BJ (cell line): ENCODE measurements around the gene CD28. TPM values are rescaled to one million over a fixed set of nuclear protein-coding genes. Genes with fewer than 3 reads are reported as not detected.

Experiments used
- CTCF ChIA-PET: fragments of 350-600 bp; formaldehyde crosslinking; extraction: SDS; loops from one replicate; lab custom pipeline; 2021; ENCODE audit warnings: antibody characterized with exemption, inconsistent platforms; lab: Yijun Ruan, JAX
- POLR2A ChIA-PET: fragments of 300-600 bp; sonication (Branson Sonifier 250); formaldehyde crosslinking; extraction: SDS; loops from one replicate; lab custom pipeline; 2021; ENCODE audit warnings: antibody characterized with exemption; lab: Charles Lee
- DNase-seq: peaks from one replicate; pipeline ENCODE4 v3.0.0-alpha.2; 2011; ENCODE audit warnings: low read depth
- H3K27me3 ChIP-seq: 2 replicates; pipeline ENCODE4 v1.6.0; 2011; ENCODE audit warnings: low read length; ENCODE audit not compliant: control insufficient read depth, insufficient read depth
- H3K36me3 ChIP-seq: 2 replicates; pipeline ENCODE4 v1.5.1; 2011; ENCODE audit warnings: low read length; ENCODE audit not compliant: control insufficient read depth, insufficient read depth
- H3K4me3 ChIP-seq: 2 replicates; pipeline ENCODE4 v1.5.1; 2011; ENCODE audit warnings: low read depth, mild to moderate bottlenecking, control low read depth, low read length
- CTCF ChIP-seq: IDR thresholded peaks from 2 replicates; pipeline ENCODE4 v1.5.1; 2011; ENCODE audit warnings: low read depth, mild to moderate bottlenecking, control low read depth, inconsistent platforms, low read length, moderate library complexity; ENCODE audit not compliant: insufficient read depth
- polyA plus RNA-seq: library from polyadenylated mRNA; depleted of rRNA; stranded (reverse); fragments of >200 nt; gene quantifications from 2 replicates; pipeline ENCODE4 v1.2.3, GENCODE V29; 2011

CD28 gene
- polyA plus RNA-seq, 1 experiment, result not detected

GRCh38 chr2:203733684-203734083, 27.2 kb downstream of the CD28 start:
- CTCF ChIA-PET, result no interaction called here
- TF ChIP-seq CTCF, result no peak
- H3K36me3 ChIP-seq, result no peaks in the 10 kb centered on the region
- DNase-seq, result no peak
- no peaks in the 10 kb centered on the region for H3K27me3 ChIP-seq
- no peak overlapping the region for H3K4me3 ChIP-seq
- POLR2A ChIA-PET, result interaction anchor here (0.6 kb wide), 1 partner anchor 79 kb away, joined by 6 read pairs; no protein-coding TSS in a partner anchor

GRCh38 chr2:203734276-203734983, 28.0 kb downstream of the CD28 start:
- ChIA-PET CTCF (no interaction called here), POLR2A (no interaction called here)
- Histone ChIP-seq H3K27me3 (no peaks in the 10 kb centered on the region), H3K4me3 (no peak overlapping the region), H3K36me3 (no peaks in the 10 kb centered on the region)
- DNase-seq, result no peak
- no peak for TF ChIP-seq CTCF

GRCh38 chr2:203737360-203737759, 30.9 kb downstream of the CD28 start:
- H3K27me3 ChIP-seq, result no peaks in the 10 kb centered on the region
- no peaks in the 10 kb centered on the region for H3K36me3 ChIP-seq
- no peak for TF ChIP-seq CTCF
- POLR2A ChIA-PET, result no interaction called here
- H3K4me3 ChIP-seq, result no peak overlapping the region
- CTCF ChIA-PET, result interaction anchor here (0.6 to 1.0 kb wide), 2 partner anchors 15 to 16 kb away, joined by 3 read pairs; no protein-coding TSS in a partner anchor
- no peak for DNase-seq

- H3K36me3 ChIP-seq, result no peaks in the 10 kb centered on the region
- DNase-seq, result no peak
- CTCF ChIA-PET, result interaction anchor here (0.5 to 1.3 kb wide), 4 partner anchors 10 to 72 kb away, joined by 3 to 4 read pairs (median 3); no protein-coding TSS in a partner anchor
- no peak overlapping the region for H3K4me3 ChIP-seq
- no peak for TF ChIP-seq CTCF
- no peaks in the 10 kb centered on the region for H3K27me3 ChIP-seq
- POLR2A ChIA-PET, result no interaction called here
Measured at GRCh38 chr2:203739351-203739750, 32.9 kb downstream of the CD28 start.

- Histone ChIP-seq H3K27me3 (no peaks in the 10 kb centered on the region), H3K4me3 (no peak overlapping the region), H3K36me3 (no peaks in the 10 kb centered on the region)
- no peak for TF ChIP-seq CTCF
- no peak for DNase-seq
- ChIA-PET CTCF (interaction anchor here (0.9 to 1.0 kb wide), 2 partner anchors 8 to 9 kb away, joined by 3 to 4 read pairs; no protein-coding TSS in a partner anchor), POLR2A (no interaction called here)
Measured at GRCh38 chr2:203740871-203741281, 34.4 kb downstream of the CD28 start.
